ENCODE results near the gene STARD9. TPM values are rescaled to one million over a fixed set of nuclear protein-coding genes. Genes with fewer than 3 reads are reported as not detected.

The STARD9 gene
- total and polyA plus RNA-seq, 9 of the 15 experiments (the other 6 are each of a cell fraction or from before 2014, with no cell fraction given): 0.45 to 6.0 (median 3.6) TPM

- TF ChIP-seq L3MBTL2 (IDR thresholded peaks at IDR 0.05): peak; percentile 53; the same call in 1 of the 2 replicates
- no peak for TF ChIP-seq KDM4B (IDR thresholded peaks at IDR 0.05; ENCODE audit: borderline replicate concordance in 2 of 2, low read depth in 1 of 2)
- TF ChIP-seq CREB1 (IDR thresholded peaks at IDR 0.05): 0 out of 2 replicates have a peak, but pooled peaks have one; percentile 8
- TF ChIP-seq CREB1 (CRISPR knock-in tag; IDR thresholded peaks at IDR 0.05): no peak
- TF ChIP-seq SNAPC5 (CRISPR knock-in tag; IDR thresholded peaks at IDR 0.05): no peak
- no peak for TF ChIP-seq RBM39 (optimal IDR thresholded peaks at IDR 0.05; ENCODE audit: low read depth, low read length)
- TF ChIP-seq THAP12 (CRISPR knock-in tag; IDR thresholded peaks at IDR 0.05): peak; percentile 13; the same call in 1 of the 2 replicates
- TF ChIP-seq HNRNPL (IDR thresholded peaks at IDR 0.05; ENCODE audit: low read depth, low read length): peak; percentile 49; the same call in 1 of the 2 replicates
- TF ChIP-seq TEAD2 (tag; IDR thresholded peaks at IDR 0.05): no peak
- TF ChIP-seq ZNF253 (CRISPR knock-in tag; conservative IDR thresholded peaks at IDR 0.05): no peak
- peak; percentile 27 for TF ChIP-seq TBP (optimal IDR thresholded peaks at IDR 0.05; ENCODE audit: low read depth, low read length)
- no peak for TF ChIP-seq RBM14 (IDR thresholded peaks at IDR 0.05; ENCODE audit: borderline replicate concordance, insufficient read depth, low read depth, low read length)
- peak in 1 of 2 experiments; percentile 27 for TF ChIP-seq E2F6 (IDR thresholded peaks at IDR 0.05; ENCODE audit: borderline replicate concordance in 1 of 2, extremely low read depth in 1 of 2, insufficient read depth in 1 of 2, insufficient read length in 1 of 2, low read depth in 1 of 2, low read length in 1 of 2, poor library complexity in 1 of 2, severe bottlenecking in 1 of 2)
- peak; percentile 56 for TF ChIP-seq POLR2B (IDR thresholded peaks at IDR 0.05; ENCODE audit: low read depth, partially characterized antibody)
- TF ChIP-seq VEZF1 (CRISPR knock-in tag; IDR thresholded peaks at IDR 0.05): peak; percentile 84
- TF ChIP-seq RBM34 (IDR thresholded peaks at IDR 0.05; ENCODE audit: borderline replicate concordance, insufficient read depth, low read length): no peak
- TF ChIP-seq KLF13 (tag; IDR thresholded peaks at IDR 0.05; ENCODE audit: borderline replicate concordance, low read depth): peak; percentile 64; the same call in 1 of the 2 replicates
- no peak for TF ChIP-seq ARHGAP35 (IDR thresholded peaks at IDR 0.05; ENCODE audit: partially characterized antibody)
- no peak for TF ChIP-seq ZNF75A (CRISPR knock-in tag; IDR thresholded peaks at IDR 0.05)
Observed at GRCh38 chr15:42736793-42737528, 161.6 kb downstream of the STARD9 start, which contains the start of gene CDAN1 (continued).
